Ovary (tissue), 3 donors: ENCODE results near the gene ACADS.

Source experiments
- CTCF ChIP-seq, 3 donors: fragments of 450-650 bp in 2 of 3; fragments of 200-600 bp in 1 of 3; IDR thresholded peaks; one replicate each; pipeline versions ENCODE4 v1.5.1 to v1.8.0; 2016 to 2022; ENCODE audit warnings: antibody characterized with exemption in 3 of 3, mild to moderate bottlenecking in 1 of 3
- EP300 ChIP-seq: sonication (generic); formaldehyde crosslinking; IDR thresholded peaks from one replicate; pipeline ENCODE4 v1.6.1; 2017; ENCODE audit warnings: antibody characterized with exemption
- donor health status: DM: no; HTN: no; CAD: no.

GRCh38 chr12:120775862-120776552 lies 50.4 kb downstream of the ACADS start:
- TF ChIP-seq CTCF (IDR thresholded peaks at IDR 0.05) (no peak), EP300 (no peak)
